GM21515 (cell line): ENCODE measurements around the gene MDFIC.

Source experiments
- ATAC-seq: cut with Tn5 transposase; IDR thresholded peaks from one replicate; pipeline ENCODE4 v1.9.1; 2021; ENCODE audit not compliant: unreplicated experiment

The MDFIC gene

GRCh38 chr7:115034515-115034914 is 112.6 kb downstream of the MDFIC start:
- ATAC-seq = no peak

DNA sequence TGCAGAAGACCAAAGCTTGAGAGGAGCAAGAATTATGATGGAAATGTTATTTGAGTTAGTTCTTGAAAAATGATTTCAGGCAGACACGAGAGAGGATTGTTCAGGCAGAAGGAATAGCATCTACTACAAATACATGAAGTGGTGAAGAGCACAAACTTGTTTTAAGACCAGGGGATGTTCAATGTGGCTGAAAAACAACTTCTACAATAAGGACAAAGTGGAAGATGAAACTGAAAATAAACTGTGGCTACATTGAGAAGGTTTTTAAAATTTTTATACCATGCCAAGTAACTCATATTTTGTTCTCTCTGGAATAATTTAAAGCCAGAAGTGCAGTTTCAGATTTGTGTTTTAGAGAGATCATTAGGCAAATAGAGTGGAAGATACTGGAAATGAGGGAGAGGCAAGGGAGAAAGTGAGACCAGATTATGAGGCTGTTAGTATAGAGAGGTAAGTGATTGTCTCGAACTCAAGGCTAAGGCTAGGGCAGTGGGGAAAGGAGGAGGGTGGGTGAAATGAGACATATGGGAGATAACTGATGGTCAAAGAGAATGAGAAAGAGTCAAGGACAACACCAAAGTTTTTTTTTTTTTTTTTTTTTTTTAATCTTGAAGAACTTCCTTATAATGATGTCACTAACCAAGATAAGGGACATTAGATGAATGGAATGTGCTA is 115.4 kb downstream of the MDFIC start:
- no peak for ATAC-seq

- no peak for ATAC-seq
These were observed 116.3 kb downstream of the MDFIC start for GRCh38 chr7:115038158-115038557.

DNA sequence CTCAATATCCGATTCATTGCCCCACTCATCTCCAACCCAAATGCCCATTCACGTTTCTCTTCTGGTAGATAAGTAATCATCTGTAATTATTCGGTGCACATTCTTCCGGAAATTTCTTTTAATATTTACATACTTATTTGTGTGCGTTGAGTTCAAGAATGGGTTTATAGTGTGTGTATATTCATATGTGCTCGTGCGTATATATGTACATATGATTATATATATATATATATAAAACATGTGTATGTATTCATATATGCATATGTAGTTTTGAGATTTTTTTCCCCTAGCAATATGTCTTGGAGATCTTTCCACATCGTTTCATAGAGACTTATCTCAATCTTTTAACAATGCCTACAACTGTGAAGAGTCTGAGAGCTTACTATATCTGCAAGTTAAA is 118.2 kb downstream of the MDFIC start:
- ATAC-seq = no peak

- ATAC-seq = no peak
These were observed 118.6 kb downstream of the MDFIC start for GRCh38 chr7:115040495-115040894.

- no peak for ATAC-seq
These were observed 120.7 kb downstream of the MDFIC start for GRCh38 chr7:115042596-115042995.

DNA sequence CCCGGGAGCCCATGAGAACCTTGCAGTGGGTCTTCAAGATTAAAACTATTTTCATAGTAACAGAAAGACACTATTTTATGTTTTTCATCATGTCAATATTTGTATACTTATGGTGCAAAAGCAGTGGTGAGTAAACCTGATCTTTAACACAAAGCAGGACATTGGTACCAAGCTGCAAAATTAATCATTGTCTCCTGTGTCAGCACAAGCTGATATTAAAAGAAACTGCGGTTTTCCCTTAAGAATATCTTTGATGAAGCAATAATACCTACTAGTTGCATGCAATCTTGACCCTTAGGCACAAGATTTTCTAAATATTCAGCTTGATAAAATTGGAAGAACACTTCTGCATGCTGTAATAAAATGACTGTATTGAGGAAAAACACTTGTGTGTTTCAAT is 121.7 kb downstream of the MDFIC start:
- ATAC-seq = no peak

- ATAC-seq = no peak
These were observed 122.3 kb downstream of the MDFIC start for GRCh38 chr7:115044224-115044623.

- no peak for ATAC-seq
These were observed 126.2 kb downstream of the MDFIC start for GRCh38 chr7:115047958-115048720.

GRCh38 chr7:115052706-115053105 is 130.8 kb downstream of the MDFIC start:
- no peak for ATAC-seq

GRCh38 chr7:115054478-115055065 is 132.7 kb downstream of the MDFIC start:
- no peak for ATAC-seq

DNA sequence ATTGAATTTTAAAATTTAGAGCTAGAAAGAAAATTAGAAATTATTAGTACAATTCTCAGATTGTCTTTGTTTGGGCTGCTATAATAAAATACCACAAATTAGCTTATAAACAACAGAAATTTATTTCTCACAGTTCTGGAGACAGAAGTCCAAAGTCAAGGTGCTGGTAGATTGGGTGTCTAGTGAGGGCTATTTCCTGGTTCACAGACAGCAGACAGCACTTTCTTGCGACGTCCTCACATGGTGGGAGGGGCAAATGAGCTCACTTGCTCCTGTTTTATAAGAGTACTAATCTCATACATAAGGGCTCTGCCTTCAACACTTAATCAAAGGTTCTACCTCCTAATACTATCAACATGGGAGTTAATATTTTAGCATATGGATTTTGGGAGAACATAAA is 134.1 kb downstream of the MDFIC start:
- ATAC-seq = no peak

GRCh38 chr7:115058726-115059125 is 136.8 kb downstream of the MDFIC start:
- ATAC-seq = no peak

- ATAC-seq = no peak
These were observed 137.4 kb downstream of the MDFIC start for GRCh38 chr7:115059321-115059720.

GRCh38 chr7:115060095-115060870 is 138.4 kb downstream of the MDFIC start:
- ATAC-seq = peak; percentile 60

GRCh38 chr7:115066050-115066449 is 144.2 kb downstream of the MDFIC start:
- peak; percentile 69 for ATAC-seq

- peak; percentile 51 for ATAC-seq
These were observed 144.7 kb downstream of the MDFIC start for GRCh38 chr7:115066634-115067033.

- no peak for ATAC-seq
These were observed 146.3 kb downstream of the MDFIC start for GRCh38 chr7:115068220-115068619.
